DLD1 (cell line): ENCODE results near the gene CDK5R2.

ENCODE experiments used
- in situ Hi-C: cut with HindIII; loops from 2 replicates; pipeline ENCODE4 v1.10.0; 2017; ENCODE audit warnings: low sequenced_read_pairs

Gene CDK5R2

DNA sequence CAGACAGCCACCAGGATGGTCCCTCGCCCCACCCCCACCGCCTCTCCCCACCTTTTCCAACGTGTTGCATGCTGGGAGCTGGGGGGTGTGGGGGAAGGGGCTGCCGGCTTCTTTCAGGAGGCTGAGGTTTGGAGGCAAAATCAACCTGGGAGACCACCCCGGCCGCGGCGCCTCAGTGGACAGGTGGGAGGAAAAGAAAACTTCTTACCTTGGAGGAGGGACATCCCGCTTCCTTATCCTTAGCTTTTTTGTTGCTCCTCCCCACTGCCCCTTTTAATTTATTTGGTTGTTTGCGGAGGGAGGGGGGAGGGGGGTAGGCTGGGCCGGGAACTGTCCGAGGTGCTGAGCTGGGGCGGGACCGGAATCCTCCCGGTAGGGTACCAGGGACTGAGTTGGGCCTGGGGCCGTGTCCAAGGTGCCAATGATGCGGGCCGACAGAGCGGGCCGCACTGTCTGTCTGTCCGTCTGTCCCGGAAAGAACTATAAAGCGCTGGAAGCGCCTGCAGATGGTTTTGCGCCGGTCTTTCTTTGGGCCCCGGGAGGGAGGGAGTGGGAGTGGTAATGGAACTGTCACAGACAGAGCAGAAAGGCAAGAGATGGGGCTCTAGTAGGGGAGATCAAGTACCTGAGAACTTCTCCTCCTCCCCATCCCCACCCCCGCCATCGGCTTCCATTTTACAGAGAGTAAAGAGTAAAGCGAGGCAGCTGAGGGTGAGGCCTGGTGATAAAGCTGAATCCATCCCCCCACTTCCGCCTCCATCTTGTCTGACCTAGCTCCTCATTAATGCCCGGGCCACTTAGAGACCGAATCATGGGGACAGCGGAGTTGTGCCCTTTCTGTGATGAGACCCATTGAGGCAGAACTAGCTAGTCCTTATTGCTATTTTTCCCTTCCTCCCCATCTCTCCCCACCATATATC lies 2.4 kb downstream of the CDK5R2 start:
- in situ Hi-C loops: no loop called here

GRCh38 chr2:218962859-218963492 lies 3.5 kb downstream of the CDK5R2 start:
- in situ Hi-C loops: no loop called here

GRCh38 chr2:218963601-218964000 lies 4.1 kb downstream of the CDK5R2 start:
- in situ Hi-C loops: no loop called here

- in situ Hi-C loops: no loop called here
These were observed 4.7 kb downstream of the CDK5R2 start for GRCh38 chr2:218964041-218964771.

DNA sequence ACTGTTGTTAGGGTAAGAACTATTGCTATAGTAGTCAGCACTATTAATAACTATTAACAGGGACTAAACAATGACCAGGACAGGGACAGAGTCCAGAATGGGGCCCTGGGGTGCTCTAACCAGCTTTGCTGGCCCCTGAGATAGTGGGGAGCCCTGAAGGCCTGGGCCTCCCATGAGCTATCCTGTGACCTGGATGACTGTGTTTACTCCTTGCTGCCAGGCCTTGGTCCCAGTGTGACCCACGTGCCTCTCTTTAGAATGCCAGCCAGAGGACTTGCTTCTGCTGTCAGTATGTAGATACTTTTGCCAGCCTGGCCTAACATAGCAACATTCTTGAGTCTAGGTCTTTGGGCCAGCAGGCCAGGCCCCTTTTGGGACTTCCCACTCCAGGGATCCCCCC lies 11.4 kb downstream of the CDK5R2 start:
- in situ Hi-C loops: no loop called here

- in situ Hi-C loops: no loop called here
These were observed 15.8 kb downstream of the CDK5R2 start for GRCh38 chr2:218975060-218975777.

DNA sequence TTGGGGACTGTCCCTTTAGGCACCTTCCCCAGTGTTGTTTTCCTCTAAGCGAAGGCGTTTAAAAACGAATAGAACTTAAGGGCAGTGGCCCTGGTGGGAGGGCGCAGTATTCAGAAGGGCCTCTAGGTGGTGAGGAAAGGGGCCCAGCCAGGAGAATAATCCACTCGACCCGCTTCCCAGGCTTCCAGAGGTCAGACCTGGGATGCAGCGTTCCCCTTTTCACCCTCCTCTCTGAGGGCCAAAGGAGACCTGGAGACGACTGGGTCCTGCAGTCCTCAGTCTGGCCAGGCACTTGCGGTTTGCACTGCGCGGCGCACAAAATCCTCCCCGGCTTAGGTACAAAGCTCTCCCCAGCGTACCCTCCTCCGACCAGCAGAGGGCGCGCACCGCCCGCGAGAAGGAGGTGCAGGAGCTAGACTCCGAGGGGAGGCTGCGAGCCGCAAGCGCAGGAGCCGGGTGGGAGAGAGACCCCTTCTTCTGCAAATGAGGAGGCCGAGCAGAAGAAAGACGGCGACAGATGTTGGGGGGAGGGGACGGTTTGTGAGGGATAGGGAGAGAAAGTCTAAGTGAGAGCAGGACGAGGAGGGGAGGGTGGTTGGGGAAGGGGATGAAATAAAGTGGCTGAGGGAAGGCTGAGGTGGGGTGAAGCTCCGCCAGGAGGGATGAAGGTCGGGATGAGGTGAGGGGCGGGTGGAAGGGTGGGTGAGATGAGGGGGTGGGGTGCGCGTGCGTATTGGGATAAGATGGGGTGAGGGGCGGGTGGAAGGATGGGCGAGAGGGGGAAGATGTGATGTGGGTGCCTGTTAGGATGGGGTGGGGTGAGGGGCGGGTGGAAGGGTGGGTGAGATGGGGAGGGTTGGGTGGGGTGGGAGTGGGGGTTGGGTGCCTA lies 20.6 kb downstream of the CDK5R2 start:
- in situ Hi-C loops: no loop called here

GRCh38 chr2:218980735-218981389 lies 21.4 kb downstream of the CDK5R2 start:
- in situ Hi-C loops: no loop called here

- in situ Hi-C loops: no loop called here
These were observed 22.0 kb downstream of the CDK5R2 start for GRCh38 chr2:218981390-218981880.

DNA sequence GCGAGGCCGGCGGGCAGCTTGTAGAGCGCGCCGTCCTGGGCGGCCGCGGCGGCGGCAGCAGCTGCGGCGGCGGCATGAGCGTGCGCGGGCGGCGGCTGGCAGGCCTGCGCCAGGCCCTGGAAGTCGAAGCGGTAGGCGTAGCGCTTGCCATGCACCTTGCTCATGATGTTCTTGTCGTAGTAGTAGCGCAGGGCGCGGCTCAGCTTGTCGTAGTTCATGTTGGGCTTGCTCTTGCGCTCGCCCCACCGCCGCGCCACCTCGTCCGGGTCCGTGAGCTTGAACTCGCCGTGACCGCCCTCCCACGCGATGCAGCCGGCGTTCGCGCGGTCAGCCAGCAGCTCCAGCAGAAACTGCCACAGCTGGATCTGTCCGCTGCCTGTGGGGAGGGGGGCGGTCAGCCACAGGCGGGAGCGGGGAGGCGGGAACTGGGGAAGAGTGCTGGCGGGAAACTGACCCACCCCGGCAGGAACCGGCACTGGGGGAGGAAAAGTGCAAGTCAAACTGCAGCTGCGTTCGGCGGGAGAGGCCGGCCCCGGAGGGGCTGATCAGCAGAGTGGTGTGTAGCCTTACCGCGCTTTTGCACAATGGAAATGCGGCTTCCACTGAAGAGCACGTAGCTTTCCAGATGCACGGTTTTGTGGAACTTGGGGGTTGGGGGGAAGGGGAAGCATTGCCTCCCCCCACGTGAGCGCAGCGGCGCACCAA lies 22.6 kb downstream of the CDK5R2 start:
- in situ Hi-C loops: no loop called here

GRCh38 chr2:218982586-218983262 lies 23.3 kb downstream of the CDK5R2 start:
- in situ Hi-C loops: no loop called here

GRCh38 chr2:218983263-218983933 lies 23.9 kb downstream of the CDK5R2 start:
- in situ Hi-C loops: no loop called here

GRCh38 chr2:218983934-218984238 lies 24.4 kb downstream of the CDK5R2 start:
- in situ Hi-C loops: no loop called here

GRCh38 chr2:218984239-218985020 lies 25.0 kb downstream of the CDK5R2 start:
- in situ Hi-C loops: no loop called here

GRCh38 chr2:218985021-218985324 lies 25.5 kb downstream of the CDK5R2 start, which contains the start of gene FEV:
Gene FEV, minus strand, starts transcription at chr2:218985184. Its CDS starts 109 bp downstream, at chr2:218985075.
- in situ Hi-C loops: no loop called here

GRCh38 chr2:218985325-218986091 lies 26.0 kb downstream of the CDK5R2 start:
- in situ Hi-C loops: no loop called here
